Calu3 (cell line): Measurements from ENCODE around the gene GALNT17. TPM values are rescaled to one million over a fixed set of nuclear protein-coding genes. Genes with fewer than 3 reads are reported as not detected.

ENCODE experiments used
- BruUV-seq: library from RNA; stranded (reverse); fragments of 400-500 nt; replicated peaks from 2 replicates; lab custom pipeline; 2021; lab: Mats Ljungman, UMichigan
- CTCF ChIA-PET: fragments of 300-600 bp; sonication (Branson Sonifier 250); formaldehyde crosslinking; loops from one replicate; lab custom pipeline; 2022; ENCODE audit warnings: antibody characterized with exemption; lab: Charles Lee
- DNase-seq: peaks from one replicate; pipeline ENCODE4 v3.0.0; 2022
- H3K27ac Mint-ChIP-seq: one replicate; pipeline ENCODE4 v1.8.0; 2022; ENCODE audit warnings: mixed read lengths; ENCODE audit not compliant: unreplicated experiment
- H3K27me3 Mint-ChIP-seq: one replicate; pipeline ENCODE4 v1.8.0; 2022; ENCODE audit warnings: mixed read lengths; ENCODE audit not compliant: unreplicated experiment
- H3K36me3 Mint-ChIP-seq: one replicate; pipeline ENCODE4 v1.8.0; 2022; ENCODE audit warnings: mild to moderate bottlenecking, moderate library complexity, mixed read lengths; ENCODE audit not compliant: insufficient read depth, unreplicated experiment
- H3K4me1 Mint-ChIP-seq: one replicate; pipeline ENCODE4 v1.8.0; 2022; ENCODE audit warnings: mild to moderate bottlenecking, low read depth, mixed read lengths; ENCODE audit not compliant: unreplicated experiment
- H3K4me3 Mint-ChIP-seq: one replicate; pipeline ENCODE4 v1.8.0; 2022; ENCODE audit warnings: mild to moderate bottlenecking, low read depth, moderate library complexity, mixed read lengths; ENCODE audit not compliant: unreplicated experiment
- H3K9me3 Mint-ChIP-seq: one replicate; pipeline ENCODE4 v1.8.0; 2022; ENCODE audit warnings: low read depth, mixed read lengths; ENCODE audit not compliant: unreplicated experiment
- CTCF ChIP-seq: fragments of 200-600 bp; IDR thresholded peaks from one replicate; pipeline ENCODE4 v1.8.0; 2022; ENCODE audit warnings: antibody characterized with exemption; ENCODE audit not compliant: unreplicated experiment
- intact Hi-C: fragments of 100-400 bp; cut with micrococcal nuclease; formaldehyde crosslinking; loops from one replicate; pipeline ENCODE4 v1.10.0; 2022; ENCODE audit not compliant: unreplicated experiment
- total RNA-seq: library from RNA; stranded (reverse); gene quantifications from 2 replicates; pipeline ENCODE4 v1.2.3, GENCODE V29; 2022

The GALNT17 gene
- total RNA-seq, 1 experiment from 2014 or later = not detected

GRCh38 chr7:71236230-71237105, 104.5 kb downstream of the GALNT17 start:
- TF ChIP-seq CTCF = no peak
- H3K27me3 Mint-ChIP-seq = no peaks in the 10 kb centered on the region
- BruUV-seq = no TSS peak
- H3K4me1 Mint-ChIP-seq = no peaks in the 10 kb centered on the region
- no peak for DNase-seq
- CTCF ChIA-PET = no interaction called here
- H3K4me3 Mint-ChIP-seq = no peak overlapping the region
- H3K27ac Mint-ChIP-seq = no peak overlapping the region
- peaks cover 2% of the 10 kb centered on the region for H3K9me3 Mint-ChIP-seq
- no peaks in the 10 kb centered on the region for H3K36me3 Mint-ChIP-seq
- intact Hi-C loops = no loop called here

GRCh38 chr7:71237945-71238344, 106.0 kb downstream of the GALNT17 start:
- Mint-ChIP-seq H3K27me3 (no peaks in the 10 kb centered on the region), H3K4me1 (no peaks in the 10 kb centered on the region), H3K9me3 (no peaks in the 10 kb centered on the region), H3K4me3 (no peak overlapping the region), H3K36me3 (no peaks in the 10 kb centered on the region), H3K27ac (no peak overlapping the region)
- no TSS peak for BruUV-seq
- intact Hi-C loops = no loop called here
- CTCF ChIA-PET = no interaction called here
- no peak for DNase-seq
- TF ChIP-seq CTCF = no peak

- intact Hi-C loops = no loop called here
- no peak for TF ChIP-seq CTCF
- H3K9me3 Mint-ChIP-seq = peaks cover 5% of the 10 kb centered on the region
- H3K27ac Mint-ChIP-seq = no peak overlapping the region
- H3K4me1 Mint-ChIP-seq = no peaks in the 10 kb centered on the region
- DNase-seq = no peak
- no TSS peak for BruUV-seq
- no peaks in the 10 kb centered on the region for H3K27me3 Mint-ChIP-seq
- H3K4me3 Mint-ChIP-seq = no peak overlapping the region
- CTCF ChIA-PET = no interaction called here
- H3K36me3 Mint-ChIP-seq = no peaks in the 10 kb centered on the region
Measured at GRCh38 chr7:71238581-71239295, 106.8 kb downstream of the GALNT17 start.

GRCh38 chr7:71239586-71240268, 107.8 kb downstream of the GALNT17 start:
- Mint-ChIP-seq H3K36me3 (no peaks in the 10 kb centered on the region), H3K4me1 (no peaks in the 10 kb centered on the region), H3K27ac (no peak overlapping the region), H3K9me3 (peaks cover 6% of the 10 kb centered on the region), H3K4me3 (no peak overlapping the region), H3K27me3 (no peaks in the 10 kb centered on the region)
- no peak for TF ChIP-seq CTCF
- DNase-seq = no peak
- intact Hi-C loops = no loop called here
- CTCF ChIA-PET = no interaction called here
- no TSS peak for BruUV-seq
